Activated naive CD4-positive, alpha-beta T cell treated with anti-CD3 and anti-CD28 coated beads, Interleukin-2, amount 50 U/mL, for 24 hours (primary cell): ENCODE data around the gene KLK12.

Source experiments
- H3K27ac Mint-ChIP-seq: one replicate; pipeline ENCODE4 v1.8.0; 2021; ENCODE audit warnings: mild to moderate bottlenecking, mixed read lengths
- H3K27me3 Mint-ChIP-seq: one replicate; pipeline ENCODE4 v1.8.0; 2021; ENCODE audit warnings: mixed read lengths
- H3K36me3 Mint-ChIP-seq: one replicate; pipeline ENCODE4 v1.8.0; 2021; ENCODE audit warnings: mixed read lengths
- H3K4me1 Mint-ChIP-seq: one replicate; pipeline ENCODE4 v1.8.0; 2021; ENCODE audit warnings: mixed read lengths
- H3K4me3 Mint-ChIP-seq: one replicate; pipeline ENCODE4 v1.8.0; 2021; ENCODE audit warnings: mild to moderate bottlenecking, mixed read lengths
- H3K9me3 Mint-ChIP-seq: one replicate; pipeline ENCODE4 v1.8.0; 2021; ENCODE audit warnings: mixed read lengths

The KLK12 gene

DNA sequence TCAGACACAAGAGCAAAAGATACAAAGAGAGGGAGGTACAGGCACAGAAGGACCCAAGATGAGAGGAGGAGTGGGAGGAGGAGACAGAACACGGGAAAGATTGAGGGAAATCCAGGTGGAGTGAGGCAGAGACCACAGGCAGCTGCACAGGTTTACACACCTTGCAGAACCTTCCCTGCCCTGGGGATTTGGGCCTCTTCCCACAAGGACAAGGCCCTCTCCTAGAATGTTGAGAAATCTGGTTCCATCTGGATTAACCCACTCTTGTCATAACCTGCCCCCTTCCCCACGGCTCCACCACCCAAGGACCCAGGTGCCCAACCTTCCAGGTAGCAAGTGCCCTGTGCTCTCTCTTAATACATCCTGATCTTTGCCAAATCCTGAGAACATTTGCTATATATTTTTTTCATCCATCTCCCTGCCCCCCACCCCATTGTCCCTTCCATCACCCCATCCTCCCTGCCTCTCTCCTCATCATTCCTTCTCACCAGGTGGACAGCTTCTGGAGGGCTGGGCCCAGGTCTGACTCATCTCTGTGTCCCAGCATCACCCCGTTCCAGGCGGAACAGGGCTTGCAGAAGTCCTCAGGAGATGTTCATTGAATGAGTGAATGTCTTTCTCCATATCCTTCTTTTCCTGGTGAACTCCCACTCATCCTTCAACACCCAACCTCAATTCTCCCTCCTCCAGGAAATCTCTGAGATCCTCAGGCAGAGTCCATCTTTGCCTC is 24.6 kb downstream of the KLK12 start:
- Mint-ChIP-seq H3K9me3 (no peaks in the 10 kb centered on the region), H3K27ac (no peak overlapping the region), H3K4me1 (no peaks in the 10 kb centered on the region), H3K27me3 (peaks cover 39% of the 10 kb centered on the region), H3K36me3 (no peaks in the 10 kb centered on the region), H3K4me3 (no peak overlapping the region)

- H3K9me3 Mint-ChIP-seq, result no peaks in the 10 kb centered on the region
- no peak overlapping the region for H3K27ac Mint-ChIP-seq
- no peaks in the 10 kb centered on the region for H3K36me3 Mint-ChIP-seq
- H3K4me1 Mint-ChIP-seq, result no peaks in the 10 kb centered on the region
- peaks cover 33% of the 10 kb centered on the region for H3K27me3 Mint-ChIP-seq
- no peak overlapping the region for H3K4me3 Mint-ChIP-seq
Measured at GRCh38 chr19:51009061-51009891, 25.5 kb downstream of the KLK12 start.

- H3K27ac Mint-ChIP-seq, result no peak overlapping the region
- H3K27me3 Mint-ChIP-seq, result peaks cover 24% of the 10 kb centered on the region
- no peaks in the 10 kb centered on the region for H3K4me1 Mint-ChIP-seq
- H3K4me3 Mint-ChIP-seq, result no peak overlapping the region
- no peaks in the 10 kb centered on the region for H3K36me3 Mint-ChIP-seq
- H3K9me3 Mint-ChIP-seq, result no peaks in the 10 kb centered on the region
Measured at GRCh38 chr19:51007488-51007887, 27.3 kb downstream of the KLK12 start.

GRCh38 chr19:51006406-51006805 is 28.4 kb downstream of the KLK12 start:
- no peaks in the 10 kb centered on the region for H3K4me1 Mint-ChIP-seq
- no peaks in the 10 kb centered on the region for H3K9me3 Mint-ChIP-seq
- no peak overlapping the region for H3K27ac Mint-ChIP-seq
- H3K36me3 Mint-ChIP-seq, result no peaks in the 10 kb centered on the region
- peaks cover 25% of the 10 kb centered on the region for H3K27me3 Mint-ChIP-seq
- no peak overlapping the region for H3K4me3 Mint-ChIP-seq

- H3K4me1 Mint-ChIP-seq, result no peaks in the 10 kb centered on the region
- H3K27ac Mint-ChIP-seq, result no peak overlapping the region
- H3K36me3 Mint-ChIP-seq, result no peaks in the 10 kb centered on the region
- peaks cover 25% of the 10 kb centered on the region for H3K27me3 Mint-ChIP-seq
- no peaks in the 10 kb centered on the region for H3K9me3 Mint-ChIP-seq
- H3K4me3 Mint-ChIP-seq, result no peak overlapping the region
Measured at GRCh38 chr19:51005248-51005647, 29.6 kb downstream of the KLK12 start.

DNA sequence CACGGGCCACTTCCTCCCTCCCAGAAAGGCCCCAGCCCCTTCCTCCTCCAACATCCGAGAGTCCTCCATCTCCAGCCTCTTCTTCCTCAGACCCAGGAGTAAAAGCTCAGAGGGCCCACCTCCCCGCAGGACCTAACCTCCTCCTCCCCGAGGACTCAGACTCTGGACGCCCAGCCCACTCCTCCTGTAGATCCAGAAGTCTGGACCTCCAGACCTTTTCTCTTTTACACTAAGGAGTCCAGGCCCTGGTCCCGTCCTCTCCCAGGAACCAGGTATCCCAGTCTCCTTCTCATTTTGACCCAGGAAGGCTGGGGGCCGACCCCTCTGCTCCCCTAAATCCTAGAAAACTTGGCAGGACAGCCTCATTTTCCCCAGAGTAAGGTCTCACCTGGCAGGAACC is 31.5 kb downstream of the KLK12 start:
- H3K27ac Mint-ChIP-seq, result no peak overlapping the region
- H3K9me3 Mint-ChIP-seq, result no peaks in the 10 kb centered on the region
- H3K4me1 Mint-ChIP-seq, result no peaks in the 10 kb centered on the region
- peaks cover 31% of the 10 kb centered on the region for H3K27me3 Mint-ChIP-seq
- no peak overlapping the region for H3K4me3 Mint-ChIP-seq
- no peaks in the 10 kb centered on the region for H3K36me3 Mint-ChIP-seq

DNA sequence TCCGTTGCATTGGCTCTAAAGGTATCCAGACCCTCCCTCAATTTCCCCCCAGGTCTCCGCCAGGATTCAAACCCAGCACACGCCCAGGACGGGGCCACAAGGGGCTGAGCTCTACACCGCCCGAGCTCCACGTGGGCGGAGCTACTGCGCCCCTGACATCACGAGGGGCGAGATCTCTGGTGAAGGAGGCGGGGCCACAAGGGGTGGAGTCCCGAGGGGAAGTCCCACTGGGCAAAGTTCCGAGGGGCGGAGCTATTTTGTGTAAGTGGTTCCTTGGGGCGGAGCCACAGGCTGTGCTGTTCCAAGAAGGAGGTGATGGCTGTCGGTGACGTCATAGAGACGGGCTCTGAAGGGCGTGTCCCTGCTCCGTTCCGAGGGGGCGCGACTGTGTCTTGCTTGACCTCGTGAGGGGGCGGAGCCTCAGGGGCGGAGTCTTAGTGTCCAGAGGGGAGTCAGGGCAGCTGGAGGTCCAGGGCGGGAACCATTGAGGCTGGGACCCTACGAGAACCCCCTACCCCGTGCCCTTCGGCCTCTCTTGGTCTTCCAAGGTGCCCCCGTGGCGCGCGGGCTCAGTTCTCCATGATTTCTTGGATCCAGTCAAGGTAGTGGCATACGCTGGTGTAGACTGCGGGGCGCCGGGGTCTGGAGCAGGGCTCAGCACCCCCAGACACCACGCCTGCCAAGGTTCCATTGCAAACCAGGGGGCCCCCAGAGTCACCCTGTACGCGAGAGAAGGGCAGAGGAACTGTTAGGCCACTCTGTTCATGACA is 32.1 kb downstream of the KLK12 start:
- Mint-ChIP-seq H3K27me3 (peaks cover 31% of the 10 kb centered on the region), H3K4me1 (no peaks in the 10 kb centered on the region), H3K9me3 (no peaks in the 10 kb centered on the region), H3K4me3 (no peak overlapping the region), H3K36me3 (no peaks in the 10 kb centered on the region), H3K27ac (no peak overlapping the region)

DNA sequence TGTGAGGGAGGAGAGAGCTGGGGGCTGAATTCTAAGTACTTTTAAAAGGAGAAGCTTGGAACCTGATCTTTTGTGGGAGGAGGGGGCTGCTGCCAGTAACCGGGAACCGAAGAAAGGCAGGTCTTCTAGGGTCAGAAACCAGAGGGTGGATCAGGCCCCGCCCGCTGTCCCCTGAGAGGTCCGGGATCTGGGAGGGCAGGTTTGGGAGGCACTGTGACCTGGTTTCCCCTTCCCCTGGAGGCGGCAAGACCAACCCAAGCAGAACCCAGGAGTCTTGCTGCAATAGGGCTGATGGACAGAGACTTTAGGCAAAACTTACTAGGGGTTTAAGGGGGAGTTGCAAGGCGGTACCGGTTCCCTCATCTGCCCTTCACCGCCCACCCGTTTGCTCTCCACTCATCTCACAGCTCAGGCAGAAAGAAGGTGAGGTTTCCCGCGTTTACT is 32.7 kb downstream of the KLK12 start:
- Mint-ChIP-seq H3K27me3 (peaks cover 31% of the 10 kb centered on the region), H3K4me3 (no peak overlapping the region), H3K36me3 (no peaks in the 10 kb centered on the region), H3K27ac (no peak overlapping the region), H3K9me3 (no peaks in the 10 kb centered on the region), H3K4me1 (no peaks in the 10 kb centered on the region)

GRCh38 chr19:51001515-51001914 is 33.3 kb downstream of the KLK12 start, which contains the start of gene KLK8:
Gene KLK8, minus strand, starts transcription at chr19:51001604. Its CDS starts 437 bp downstream, at chr19:51001167.
- H3K4me1 Mint-ChIP-seq, result no peaks in the 10 kb centered on the region
- no peak within 1 kb of the TSS for H3K4me3 Mint-ChIP-seq
- H3K9me3 Mint-ChIP-seq, result no peaks in the 10 kb centered on the region

GRCh38 chr19:51000981-51001380 is 33.8 kb downstream of the KLK12 start:
- H3K36me3 Mint-ChIP-seq, result no peaks in the 10 kb centered on the region
- peaks cover 31% of the 10 kb centered on the region for H3K27me3 Mint-ChIP-seq
- no peak overlapping the region for H3K27ac Mint-ChIP-seq
- no peaks in the 10 kb centered on the region for H3K9me3 Mint-ChIP-seq
- no peaks in the 10 kb centered on the region for H3K4me1 Mint-ChIP-seq
- no peak overlapping the region for H3K4me3 Mint-ChIP-seq

More at GRCh38 chr19:51001515-51001914, 33.3 kb downstream of the KLK12 start, which contains the start of gene KLK8:
- H3K27me3 Mint-ChIP-seq, result peaks cover 35% of the 10 kb centered on the region
- no peak within 1 kb of the TSS for H3K27ac Mint-ChIP-seq
- H3K36me3 Mint-ChIP-seq, result no peaks in the 10 kb centered on the region

GRCh38 chr19:51000426-51000825 is 34.4 kb downstream of the KLK12 start:
- Mint-ChIP-seq H3K4me1 (no peaks in the 10 kb centered on the region), H3K27me3 (peaks cover 31% of the 10 kb centered on the region), H3K4me3 (no peak overlapping the region)

GRCh38 chr19:50998686-50999085 is 36.1 kb downstream of the KLK12 start:
- Mint-ChIP-seq H3K9me3 (no peaks in the 10 kb centered on the region), H3K27me3 (peaks cover 29% of the 10 kb centered on the region), H3K4me1 (no peaks in the 10 kb centered on the region), H3K36me3 (no peaks in the 10 kb centered on the region), H3K4me3 (no peak overlapping the region), H3K27ac (no peak overlapping the region)

More at GRCh38 chr19:51000426-51000825, 34.4 kb downstream of the KLK12 start:
- H3K36me3 Mint-ChIP-seq, result no peaks in the 10 kb centered on the region
- no peaks in the 10 kb centered on the region for H3K9me3 Mint-ChIP-seq
- no peak overlapping the region for H3K27ac Mint-ChIP-seq

DNA sequence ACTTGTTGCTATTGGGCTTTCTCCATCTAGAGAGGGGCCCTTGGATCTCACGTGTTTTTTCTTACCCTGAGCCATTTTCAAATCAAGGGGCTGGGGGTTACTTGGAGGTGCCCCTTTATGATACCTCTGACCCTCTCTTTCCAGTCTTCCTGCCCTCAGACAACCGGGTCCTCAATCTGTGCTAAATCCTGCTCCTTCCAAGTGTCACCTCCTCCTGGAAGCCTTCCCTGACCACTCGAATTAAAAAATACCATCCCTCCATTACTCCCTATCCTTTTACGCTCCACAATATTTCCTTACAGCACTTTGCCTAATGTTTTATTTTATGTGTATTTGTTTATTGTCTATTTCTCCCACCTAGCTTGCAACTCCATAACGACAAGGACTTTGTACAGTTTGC is 36.7 kb downstream of the KLK12 start:
- Mint-ChIP-seq H3K4me3 (no peak overlapping the region), H3K36me3 (no peaks in the 10 kb centered on the region), H3K27ac (no peak overlapping the region)

GRCh38 chr19:50994129-50994528 is 40.7 kb downstream of the KLK12 start:
- Mint-ChIP-seq H3K4me3 (no peak overlapping the region), H3K27ac (no peak overlapping the region), H3K27me3 (peaks cover 23% of the 10 kb centered on the region), H3K4me1 (no peaks in the 10 kb centered on the region), H3K9me3 (no peaks in the 10 kb centered on the region), H3K36me3 (no peaks in the 10 kb centered on the region)

More for the DNA sequence above, 36.7 kb downstream of the KLK12 start:
- Mint-ChIP-seq H3K9me3 (no peaks in the 10 kb centered on the region), H3K4me1 (no peaks in the 10 kb centered on the region), H3K27me3 (peaks cover 26% of the 10 kb centered on the region)

DNA sequence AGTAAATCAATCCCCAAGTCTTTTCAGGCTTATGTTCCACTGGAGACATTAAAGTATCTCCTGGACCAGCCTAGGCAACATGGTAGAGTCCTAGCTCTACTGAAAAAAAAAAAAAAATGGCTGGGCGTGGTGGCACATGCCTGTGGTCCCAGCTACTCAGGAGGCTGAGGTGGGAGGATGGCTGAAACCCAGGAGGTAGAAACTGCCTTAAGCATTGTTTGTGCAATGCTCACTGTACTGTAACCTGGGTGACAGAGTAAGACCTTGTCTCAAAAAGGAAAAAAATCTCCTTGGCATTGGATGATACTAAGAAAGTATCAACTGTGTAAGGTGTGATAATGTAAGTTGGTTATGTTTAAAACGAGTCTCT is 42.2 kb downstream of the KLK12 start:
- no peak overlapping the region for H3K27ac Mint-ChIP-seq
- no peaks in the 10 kb centered on the region for H3K4me1 Mint-ChIP-seq
- H3K4me3 Mint-ChIP-seq, result no peak overlapping the region
- H3K27me3 Mint-ChIP-seq, result peaks cover 15% of the 10 kb centered on the region
- H3K36me3 Mint-ChIP-seq, result no peaks in the 10 kb centered on the region
- H3K9me3 Mint-ChIP-seq, result no peaks in the 10 kb centered on the region
